Measurements from ENCODE around the gene OR51I1. TPM values are rescaled to one million over a fixed set of nuclear protein-coding genes. Genes with fewer than 3 reads are reported as not detected.

OR51I1 gene
- total RNA-seq, 1 experiment from 2014 or later, result not detected

DNA sequence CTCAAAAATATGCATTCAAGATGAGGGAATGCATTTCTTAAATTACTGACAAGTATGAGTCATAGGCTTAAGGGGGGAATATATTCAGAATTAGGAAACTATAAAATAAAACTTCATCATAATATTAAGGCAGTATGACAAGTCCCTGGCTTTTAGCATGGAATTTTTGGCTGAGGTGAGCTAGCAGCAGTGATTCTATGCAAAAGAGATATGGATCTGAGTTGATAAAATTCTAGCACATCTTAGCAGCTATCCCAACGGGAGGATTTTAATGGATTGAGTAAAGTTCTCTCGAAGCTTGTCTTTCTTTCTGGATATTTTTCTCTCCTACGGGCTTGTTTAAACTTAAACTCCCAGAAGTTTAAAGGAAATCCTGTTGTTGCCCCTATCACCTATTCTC, 18.2 kb downstream of the OR51I1 start:
- peaks cover 21% of the 10 kb centered on the region for H3K9me3 Mint-ChIP-seq
- ATAC-seq (no peak), DNase-seq (ENCODE audit: low spot score) (no peak)
- H3K4me3 Mint-ChIP-seq, result no peak overlapping the region
- CTCF ChIA-PET, result no interaction called here
- H3K36me3 Mint-ChIP-seq, result no peaks in the 10 kb centered on the region
- no peaks in the 10 kb centered on the region for H3K27me3 Mint-ChIP-seq (ENCODE audit: low read depth)
- POLR2A ChIA-PET, result no interaction called here
- no peaks in the 10 kb centered on the region for H3K4me1 Mint-ChIP-seq
- no peak overlapping the region for H3K27ac Mint-ChIP-seq
- TF ChIP-seq HMGA2 (CRISPR knock-in tag; IDR thresholded peaks at IDR 0.05) (no peak), NFE2L1 (CRISPR knock-in tag; IDR thresholded peaks at IDR 0.05) (no peak), TEAD4 (CRISPR knock-in tag; IDR thresholded peaks at IDR 0.05) (no peak), NR3C1 (CRISPR knock-in tag; conservative IDR thresholded peaks at IDR 0.05; ENCODE audit: low read depth) (no peak), ETV6 (CRISPR knock-in tag; IDR thresholded peaks at IDR 0.05) (no peak), JUN (CRISPR knock-in tag; IDR thresholded peaks at IDR 0.05) (no peak), NFATC4 (CRISPR knock-in tag; IDR thresholded peaks at IDR 0.05) (no peak), GTF2I (CRISPR knock-in tag; conservative IDR thresholded peaks at IDR 0.05) (no peak)
- TF ChIP-seq, protein P1, sequence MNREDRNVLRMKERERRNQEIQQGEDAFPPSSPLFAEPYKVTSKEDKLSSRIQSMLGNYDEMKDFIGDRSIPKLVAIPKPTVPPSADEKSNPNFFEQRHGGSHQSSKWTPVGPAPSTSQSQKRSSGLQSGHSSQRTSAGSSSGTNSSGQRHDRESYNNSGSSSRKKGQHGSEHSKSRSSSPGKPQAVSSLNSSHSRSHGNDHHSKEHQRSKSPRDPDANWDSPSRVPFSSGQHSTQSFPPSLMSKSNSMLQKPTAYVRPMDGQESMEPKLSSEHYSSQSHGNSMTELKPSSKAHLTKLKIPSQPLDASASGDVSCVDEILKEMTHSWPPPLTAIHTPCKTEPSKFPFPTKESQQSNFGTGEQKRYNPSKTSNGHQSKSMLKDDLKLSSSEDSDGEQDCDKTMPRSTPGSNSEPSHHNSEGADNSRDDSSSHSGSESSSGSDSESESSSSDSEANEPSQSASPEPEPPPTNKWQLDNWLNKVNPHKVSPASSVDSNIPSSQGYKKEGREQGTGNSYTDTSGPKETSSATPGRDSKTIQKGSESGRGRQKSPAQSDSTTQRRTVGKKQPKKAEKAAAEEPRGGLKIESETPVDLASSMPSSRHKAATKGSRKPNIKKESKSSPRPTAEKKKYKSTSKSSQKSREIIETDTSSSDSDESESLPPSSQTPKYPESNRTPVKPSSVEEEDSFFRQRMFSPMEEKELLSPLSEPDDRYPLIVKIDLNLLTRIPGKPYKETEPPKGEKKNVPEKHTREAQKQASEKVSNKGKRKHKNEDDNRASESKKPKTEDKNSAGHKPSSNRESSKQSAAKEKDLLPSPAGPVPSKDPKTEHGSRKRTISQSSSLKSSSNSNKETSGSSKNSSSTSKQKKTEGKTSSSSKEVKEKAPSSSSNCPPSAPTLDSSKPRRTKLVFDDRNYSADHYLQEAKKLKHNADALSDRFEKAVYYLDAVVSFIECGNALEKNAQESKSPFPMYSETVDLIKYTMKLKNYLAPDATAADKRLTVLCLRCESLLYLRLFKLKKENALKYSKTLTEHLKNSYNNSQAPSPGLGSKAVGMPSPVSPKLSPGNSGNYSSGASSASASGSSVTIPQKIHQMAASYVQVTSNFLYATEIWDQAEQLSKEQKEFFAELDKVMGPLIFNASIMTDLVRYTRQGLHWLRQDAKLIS (CRISPR knock-in tag; IDR thresholded peaks at IDR 0.05; ENCODE audit: borderline replicate concordance), result no peak
- TF ChIP-seq, protein P2, sequence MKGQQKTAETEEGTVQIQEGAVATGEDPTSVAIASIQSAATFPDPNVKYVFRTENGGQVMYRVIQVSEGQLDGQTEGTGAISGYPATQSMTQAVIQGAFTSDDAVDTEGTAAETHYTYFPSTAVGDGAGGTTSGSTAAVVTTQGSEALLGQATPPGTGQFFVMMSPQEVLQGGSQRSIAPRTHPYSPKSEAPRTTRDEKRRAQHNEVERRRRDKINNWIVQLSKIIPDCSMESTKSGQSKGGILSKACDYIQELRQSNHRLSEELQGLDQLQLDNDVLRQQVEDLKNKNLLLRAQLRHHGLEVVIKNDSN (CRISPR knock-in tag; IDR thresholded peaks at IDR 0.05), result no peak
- TF ChIP-seq, protein P3, sequence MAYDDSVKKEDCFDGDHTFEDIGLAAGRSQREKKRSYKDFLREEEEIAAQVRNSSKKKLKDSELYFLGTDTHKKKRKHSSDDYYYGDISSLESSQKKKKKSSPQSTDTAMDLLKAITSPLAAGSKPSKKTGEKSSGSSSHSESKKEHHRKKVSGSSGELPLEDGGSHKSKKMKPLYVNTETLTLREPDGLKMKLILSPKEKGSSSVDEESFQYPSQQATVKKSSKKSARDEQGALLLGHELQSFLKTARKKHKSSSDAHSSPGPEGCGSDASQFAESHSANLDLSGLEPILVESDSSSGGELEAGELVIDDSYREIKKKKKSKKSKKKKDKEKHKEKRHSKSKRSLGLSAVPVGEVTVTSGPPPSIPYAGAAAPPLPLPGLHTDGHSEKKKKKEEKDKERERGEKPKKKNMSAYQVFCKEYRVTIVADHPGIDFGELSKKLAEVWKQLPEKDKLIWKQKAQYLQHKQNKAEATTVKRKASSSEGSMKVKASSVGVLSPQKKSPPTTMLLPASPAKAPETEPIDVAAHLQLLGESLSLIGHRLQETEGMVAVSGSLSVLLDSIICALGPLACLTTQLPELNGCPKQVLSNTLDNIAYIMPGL (CRISPR knock-in tag; IDR thresholded peaks at IDR 0.05), result no peak
- TF ChIP-seq, protein P4, sequence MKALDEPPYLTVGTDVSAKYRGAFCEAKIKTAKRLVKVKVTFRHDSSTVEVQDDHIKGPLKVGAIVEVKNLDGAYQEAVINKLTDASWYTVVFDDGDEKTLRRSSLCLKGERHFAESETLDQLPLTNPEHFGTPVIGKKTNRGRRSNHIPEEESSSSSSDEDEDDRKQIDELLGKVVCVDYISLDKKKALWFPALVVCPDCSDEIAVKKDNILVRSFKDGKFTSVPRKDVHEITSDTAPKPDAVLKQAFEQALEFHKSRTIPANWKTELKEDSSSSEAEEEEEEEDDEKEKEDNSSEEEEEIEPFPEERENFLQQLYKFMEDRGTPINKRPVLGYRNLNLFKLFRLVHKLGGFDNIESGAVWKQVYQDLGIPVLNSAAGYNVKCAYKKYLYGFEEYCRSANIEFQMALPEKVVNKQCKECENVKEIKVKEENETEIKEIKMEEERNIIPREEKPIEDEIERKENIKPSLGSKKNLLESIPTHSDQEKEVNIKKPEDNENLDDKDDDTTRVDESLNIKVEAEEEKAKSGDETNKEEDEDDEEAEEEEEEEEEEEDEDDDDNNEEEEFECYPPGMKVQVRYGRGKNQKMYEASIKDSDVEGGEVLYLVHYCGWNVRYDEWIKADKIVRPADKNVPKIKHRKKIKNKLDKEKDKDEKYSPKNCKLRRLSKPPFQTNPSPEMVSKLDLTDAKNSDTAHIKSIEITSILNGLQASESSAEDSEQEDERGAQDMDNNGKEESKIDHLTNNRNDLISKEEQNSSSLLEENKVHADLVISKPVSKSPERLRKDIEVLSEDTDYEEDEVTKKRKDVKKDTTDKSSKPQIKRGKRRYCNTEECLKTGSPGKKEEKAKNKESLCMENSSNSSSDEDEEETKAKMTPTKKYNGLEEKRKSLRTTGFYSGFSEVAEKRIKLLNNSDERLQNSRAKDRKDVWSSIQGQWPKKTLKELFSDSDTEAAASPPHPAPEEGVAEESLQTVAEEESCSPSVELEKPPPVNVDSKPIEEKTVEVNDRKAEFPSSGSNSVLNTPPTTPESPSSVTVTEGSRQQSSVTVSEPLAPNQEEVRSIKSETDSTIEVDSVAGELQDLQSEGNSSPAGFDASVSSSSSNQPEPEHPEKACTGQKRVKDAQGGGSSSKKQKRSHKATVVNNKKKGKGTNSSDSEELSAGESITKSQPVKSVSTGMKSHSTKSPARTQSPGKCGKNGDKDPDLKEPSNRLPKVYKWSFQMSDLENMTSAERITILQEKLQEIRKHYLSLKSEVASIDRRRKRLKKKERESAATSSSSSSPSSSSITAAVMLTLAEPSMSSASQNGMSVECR (CRISPR knock-in tag; IDR thresholded peaks at IDR 0.05; ENCODE audit: borderline replicate concordance), result no peak
- TF ChIP-seq, protein P5, sequence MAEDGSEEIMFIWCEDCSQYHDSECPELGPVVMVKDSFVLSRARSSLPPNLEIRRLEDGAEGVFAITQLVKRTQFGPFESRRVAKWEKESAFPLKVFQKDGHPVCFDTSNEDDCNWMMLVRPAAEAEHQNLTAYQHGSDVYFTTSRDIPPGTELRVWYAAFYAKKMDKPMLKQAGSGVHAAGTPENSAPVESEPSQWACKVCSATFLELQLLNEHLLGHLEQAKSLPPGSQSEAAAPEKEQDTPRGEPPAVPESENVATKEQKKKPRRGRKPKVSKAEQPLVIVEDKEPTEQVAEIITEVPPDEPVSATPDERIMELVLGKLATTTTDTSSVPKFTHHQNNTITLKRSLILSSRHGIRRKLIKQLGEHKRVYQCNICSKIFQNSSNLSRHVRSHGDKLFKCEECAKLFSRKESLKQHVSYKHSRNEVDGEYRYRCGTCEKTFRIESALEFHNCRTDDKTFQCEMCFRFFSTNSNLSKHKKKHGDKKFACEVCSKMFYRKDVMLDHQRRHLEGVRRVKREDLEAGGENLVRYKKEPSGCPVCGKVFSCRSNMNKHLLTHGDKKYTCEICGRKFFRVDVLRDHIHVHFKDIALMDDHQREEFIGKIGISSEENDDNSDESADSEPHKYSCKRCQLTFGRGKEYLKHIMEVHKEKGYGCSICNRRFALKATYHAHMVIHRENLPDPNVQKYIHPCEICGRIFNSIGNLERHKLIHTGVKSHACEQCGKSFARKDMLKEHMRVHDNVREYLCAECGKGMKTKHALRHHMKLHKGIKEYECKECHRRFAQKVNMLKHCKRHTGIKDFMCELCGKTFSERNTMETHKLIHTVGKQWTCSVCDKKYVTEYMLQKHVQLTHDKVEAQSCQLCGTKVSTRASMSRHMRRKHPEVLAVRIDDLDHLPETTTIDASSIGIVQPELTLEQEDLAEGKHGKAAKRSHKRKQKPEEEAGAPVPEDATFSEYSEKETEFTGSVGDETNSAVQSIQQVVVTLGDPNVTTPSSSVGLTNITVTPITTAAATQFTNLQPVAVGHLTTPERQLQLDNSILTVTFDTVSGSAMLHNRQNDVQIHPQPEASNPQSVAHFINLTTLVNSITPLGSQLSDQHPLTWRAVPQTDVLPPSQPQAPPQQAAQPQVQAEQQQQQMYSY (CRISPR knock-in tag; IDR thresholded peaks at IDR 0.05), result no peak
- TF ChIP-seq, protein P6, sequence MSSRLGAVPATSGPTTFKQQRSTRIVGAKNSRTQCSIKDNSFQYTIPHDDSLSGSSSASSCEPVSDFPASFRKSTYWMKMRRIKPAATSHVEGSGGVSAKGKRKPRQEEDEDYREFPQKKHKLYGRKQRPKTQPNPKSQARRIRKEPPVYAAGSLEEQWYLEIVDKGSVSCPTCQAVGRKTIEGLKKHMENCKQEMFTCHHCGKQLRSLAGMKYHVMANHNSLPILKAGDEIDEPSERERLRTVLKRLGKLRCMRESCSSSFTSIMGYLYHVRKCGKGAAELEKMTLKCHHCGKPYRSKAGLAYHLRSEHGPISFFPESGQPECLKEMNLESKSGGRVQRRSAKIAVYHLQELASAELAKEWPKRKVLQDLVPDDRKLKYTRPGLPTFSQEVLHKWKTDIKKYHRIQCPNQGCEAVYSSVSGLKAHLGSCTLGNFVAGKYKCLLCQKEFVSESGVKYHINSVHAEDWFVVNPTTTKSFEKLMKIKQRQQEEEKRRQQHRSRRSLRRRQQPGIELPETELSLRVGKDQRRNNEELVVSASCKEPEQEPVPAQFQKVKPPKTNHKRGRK (CRISPR knock-in tag; IDR thresholded peaks at IDR 0.05; ENCODE audit: borderline replicate concordance), result no peak
- TF ChIP-seq, protein P7, sequence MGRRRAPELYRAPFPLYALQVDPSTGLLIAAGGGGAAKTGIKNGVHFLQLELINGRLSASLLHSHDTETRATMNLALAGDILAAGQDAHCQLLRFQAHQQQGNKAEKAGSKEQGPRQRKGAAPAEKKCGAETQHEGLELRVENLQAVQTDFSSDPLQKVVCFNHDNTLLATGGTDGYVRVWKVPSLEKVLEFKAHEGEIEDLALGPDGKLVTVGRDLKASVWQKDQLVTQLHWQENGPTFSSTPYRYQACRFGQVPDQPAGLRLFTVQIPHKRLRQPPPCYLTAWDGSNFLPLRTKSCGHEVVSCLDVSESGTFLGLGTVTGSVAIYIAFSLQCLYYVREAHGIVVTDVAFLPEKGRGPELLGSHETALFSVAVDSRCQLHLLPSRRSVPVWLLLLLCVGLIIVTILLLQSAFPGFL (CRISPR knock-in tag; IDR thresholded peaks at IDR 0.05; ENCODE audit: borderline replicate concordance), result no peak
- TF ChIP-seq, protein P8, sequence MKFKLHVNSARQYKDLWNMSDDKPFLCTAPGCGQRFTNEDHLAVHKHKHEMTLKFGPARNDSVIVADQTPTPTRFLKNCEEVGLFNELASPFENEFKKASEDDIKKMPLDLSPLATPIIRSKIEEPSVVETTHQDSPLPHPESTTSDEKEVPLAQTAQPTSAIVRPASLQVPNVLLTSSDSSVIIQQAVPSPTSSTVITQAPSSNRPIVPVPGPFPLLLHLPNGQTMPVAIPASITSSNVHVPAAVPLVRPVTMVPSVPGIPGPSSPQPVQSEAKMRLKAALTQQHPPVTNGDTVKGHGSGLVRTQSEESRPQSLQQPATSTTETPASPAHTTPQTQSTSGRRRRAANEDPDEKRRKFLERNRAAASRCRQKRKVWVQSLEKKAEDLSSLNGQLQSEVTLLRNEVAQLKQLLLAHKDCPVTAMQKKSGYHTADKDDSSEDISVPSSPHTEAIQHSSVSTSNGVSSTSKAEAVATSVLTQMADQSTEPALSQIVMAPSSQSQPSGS (CRISPR knock-in tag; IDR thresholded peaks at IDR 0.05; ENCODE audit: borderline replicate concordance, low read depth), result no peak
